HG02759 (cell line): Measurements from ENCODE around the gene NAPG.
"Not testable (repeated sequence)": the region's sequence is repeated elsewhere in the genome, so short reads cannot be mapped to it uniquely, and the experiment has no call there.

Source experiments
- ATAC-seq: cut with Tn5 transposase; IDR thresholded peaks from one replicate; pipeline ENCODE4 v1.9.1; 2021; ENCODE audit warnings: mild to moderate bottlenecking, moderate library complexity; ENCODE audit not compliant: unreplicated experiment

Gene NAPG

GRCh38 chr18:10577842-10578572 is 52.2 kb downstream of the NAPG start:
- ATAC-seq, result not testable (repeated sequence)

GRCh38 chr18:10578573-10578899 is 52.7 kb downstream of the NAPG start:
- not testable (repeated sequence) for ATAC-seq

- ATAC-seq, result no peak
These were observed 53.4 kb downstream of the NAPG start for GRCh38 chr18:10579079-10579867.

- no peak for ATAC-seq
These were observed 54.4 kb downstream of the NAPG start for GRCh38 chr18:10580215-10580614.

- no peak for ATAC-seq
These were observed 59.4 kb downstream of the NAPG start for GRCh38 chr18:10585260-10585659.

GRCh38 chr18:10588975-10589374 is 63.1 kb downstream of the NAPG start:
- ATAC-seq, result no peak

- ATAC-seq, result no peak
These were observed 64.6 kb downstream of the NAPG start for GRCh38 chr18:10590412-10590811.

- no peak for ATAC-seq
These were observed 66.1 kb downstream of the NAPG start for GRCh38 chr18:10591896-10592295.

- not testable (repeated sequence) for ATAC-seq
These were observed 67.7 kb downstream of the NAPG start for GRCh38 chr18:10593366-10594022.

GRCh38 chr18:10595917-10596316 is 70.1 kb downstream of the NAPG start:
- not testable (repeated sequence) for ATAC-seq

- ATAC-seq, result not testable (repeated sequence)
These were observed 71.9 kb downstream of the NAPG start for GRCh38 chr18:10597695-10598094.

GRCh38 chr18:10600701-10601100 is 74.9 kb downstream of the NAPG start:
- ATAC-seq, result not testable (repeated sequence)
